WTC11 (cell line): Measurements from ENCODE around the gene MYL9. TPM values are rescaled to one million over a fixed set of nuclear protein-coding genes. Genes with fewer than 3 reads are reported as not detected.
A peak's percentile ranks its signal among the peaks of the same experiment; 100 is the strongest.

Source experiments
- AFF4 ChIP-seq: sonication (generic); formaldehyde crosslinking; IDR thresholded peaks from 2 replicates; pipeline ENCODE4 v1.8.1; 2023; ENCODE audit warnings: mild to moderate bottlenecking, missing genetic modification reagents, borderline replicate concordance
- KAT7 ChIP-seq: sonication (generic); formaldehyde crosslinking; IDR thresholded peaks from 2 replicates; pipeline ENCODE4 v1.8.1; 2023; ENCODE audit warnings: missing genetic modification reagents, mild to moderate bottlenecking, borderline replicate concordance
- NR1H2 ChIP-seq: sonication (generic); formaldehyde crosslinking; IDR thresholded peaks from 2 replicates; pipeline ENCODE4 v1.9.0; 2021; ENCODE audit warnings: mild to moderate bottlenecking, moderate library complexity, missing genetic modification reagents
- OVOL2 ChIP-seq: fragments of 250-450 bp; sonication (Bioruptor Pico); IDR thresholded peaks from 2 replicates; pipeline ENCODE4 v1.9.0; 2021; ENCODE audit warnings: mild to moderate bottlenecking, borderline replicate concordance
- RELA ChIP-seq: sonication (generic); formaldehyde crosslinking; IDR thresholded peaks from 2 replicates; pipeline ENCODE4 v1.8.1; 2022; ENCODE audit warnings: missing genetic modification reagents, mild to moderate bottlenecking, borderline replicate concordance
- RORB ChIP-seq: fragments of 250-450 bp; sonication (Bioruptor Pico); IDR thresholded peaks from 2 replicates; pipeline ENCODE4 v1.9.0; 2021; ENCODE audit warnings: mild to moderate bottlenecking
- SMAD3 ChIP-seq: sonication (generic); formaldehyde crosslinking; IDR thresholded peaks from 2 replicates; pipeline ENCODE4 v1.8.0; 2022; ENCODE audit warnings: missing genetic modification reagents, mild to moderate bottlenecking, borderline replicate concordance
- SOX15 ChIP-seq: fragments of 250-450 bp; sonication (Bioruptor Pico); IDR thresholded peaks from 2 replicates; pipeline ENCODE4 v1.9.0; 2021; ENCODE audit warnings: mild to moderate bottlenecking
- ZNF121 ChIP-seq: sonication (generic); formaldehyde crosslinking; IDR thresholded peaks from 2 replicates; pipeline ENCODE4 v1.8.0; 2023; ENCODE audit warnings: missing genetic modification reagents
- ZNF281 ChIP-seq: sonication (generic); formaldehyde crosslinking; IDR thresholded peaks from 2 replicates; pipeline ENCODE4 v1.8.0; 2023; ENCODE audit warnings: mild to moderate bottlenecking, missing genetic modification reagents
- ZNF317 ChIP-seq: sonication (generic); formaldehyde crosslinking; IDR thresholded peaks from 2 replicates; pipeline ENCODE4 v1.8.1; 2023; ENCODE audit warnings: low read depth, mild to moderate bottlenecking, moderate library complexity, missing genetic modification reagents, borderline replicate concordance
- ZNF396 ChIP-seq: fragments of 250-450 bp; sonication (Bioruptor Pico); IDR thresholded peaks from 2 replicates; pipeline ENCODE4 v1.8.0; 2021; ENCODE audit warnings: mild to moderate bottlenecking, moderate library complexity, borderline replicate concordance
- ZNF416 ChIP-seq: fragments of 250-450 bp; sonication (Bioruptor Pico); IDR thresholded peaks from 2 replicates; pipeline ENCODE4 v1.9.0; 2021; ENCODE audit warnings: mild to moderate bottlenecking, inconsistent platforms
- total RNA-seq: library from RNA; stranded (reverse); gene quantifications from 3 replicates; pipeline ENCODE4 v1.2.3, GENCODE V29; 2021
- TF ChIP-seq, protein P1 (sequence below): sonication (generic); formaldehyde crosslinking; IDR thresholded peaks from 2 replicates; pipeline ENCODE4 v1.8.0; 2022; ENCODE audit warnings: mild to moderate bottlenecking, missing genetic modification reagents
- TF ChIP-seq, protein P2 (sequence below): fragments of 250-450 bp; sonication (Bioruptor Pico); conservative IDR thresholded peaks from 2 replicates; pipeline ENCODE4 v1.9.0; 2021; ENCODE audit warnings: mild to moderate bottlenecking
- TF ChIP-seq, protein P3 (sequence below): sonication (generic); formaldehyde crosslinking; IDR thresholded peaks from 2 replicates; pipeline ENCODE4 v1.8.1; 2023; ENCODE audit warnings: mild to moderate bottlenecking, moderate library complexity, missing genetic modification reagents
- TF ChIP-seq, protein P4 (sequence below): sonication (generic); formaldehyde crosslinking; conservative IDR thresholded peaks from 2 replicates; pipeline ENCODE4 v1.8.1; 2022; ENCODE audit warnings: mild to moderate bottlenecking, missing genetic modification reagents

Gene MYL9
- total RNA-seq, 1 experiment from 2014 or later = 54.7 TPM

- TF ChIP-seq RORB (CRISPR knock-in tag) = no peak
- TF ChIP-seq KAT7 = 0 out of 2 replicates have a peak, but pooled peaks have one; percentile 51
- TF ChIP-seq, protein P1, sequence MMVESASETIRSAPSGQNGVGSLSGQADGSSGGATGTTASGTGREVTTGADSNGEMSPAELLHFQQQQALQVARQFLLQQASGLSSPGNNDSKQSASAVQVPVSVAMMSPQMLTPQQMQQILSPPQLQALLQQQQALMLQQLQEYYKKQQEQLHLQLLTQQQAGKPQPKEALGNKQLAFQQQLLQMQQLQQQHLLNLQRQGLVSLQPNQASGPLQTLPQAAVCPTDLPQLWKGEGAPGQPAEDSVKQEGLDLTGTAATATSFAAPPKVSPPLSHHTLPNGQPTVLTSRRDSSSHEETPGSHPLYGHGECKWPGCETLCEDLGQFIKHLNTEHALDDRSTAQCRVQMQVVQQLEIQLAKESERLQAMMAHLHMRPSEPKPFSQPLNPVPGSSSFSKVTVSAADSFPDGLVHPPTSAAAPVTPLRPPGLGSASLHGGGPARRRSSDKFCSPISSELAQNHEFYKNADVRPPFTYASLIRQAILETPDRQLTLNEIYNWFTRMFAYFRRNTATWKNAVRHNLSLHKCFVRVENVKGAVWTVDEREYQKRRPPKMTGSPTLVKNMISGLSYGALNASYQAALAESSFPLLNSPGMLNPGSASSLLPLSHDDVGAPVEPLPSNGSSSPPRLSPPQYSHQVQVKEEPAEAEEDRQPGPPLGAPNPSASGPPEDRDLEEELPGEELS (CRISPR knock-in tag) = peak; percentile 57; the same call in 1 of the 2 replicates
- TF ChIP-seq RELA (CRISPR knock-in tag) = no peak
- no peak for TF ChIP-seq OVOL2
- TF ChIP-seq, protein P2, sequence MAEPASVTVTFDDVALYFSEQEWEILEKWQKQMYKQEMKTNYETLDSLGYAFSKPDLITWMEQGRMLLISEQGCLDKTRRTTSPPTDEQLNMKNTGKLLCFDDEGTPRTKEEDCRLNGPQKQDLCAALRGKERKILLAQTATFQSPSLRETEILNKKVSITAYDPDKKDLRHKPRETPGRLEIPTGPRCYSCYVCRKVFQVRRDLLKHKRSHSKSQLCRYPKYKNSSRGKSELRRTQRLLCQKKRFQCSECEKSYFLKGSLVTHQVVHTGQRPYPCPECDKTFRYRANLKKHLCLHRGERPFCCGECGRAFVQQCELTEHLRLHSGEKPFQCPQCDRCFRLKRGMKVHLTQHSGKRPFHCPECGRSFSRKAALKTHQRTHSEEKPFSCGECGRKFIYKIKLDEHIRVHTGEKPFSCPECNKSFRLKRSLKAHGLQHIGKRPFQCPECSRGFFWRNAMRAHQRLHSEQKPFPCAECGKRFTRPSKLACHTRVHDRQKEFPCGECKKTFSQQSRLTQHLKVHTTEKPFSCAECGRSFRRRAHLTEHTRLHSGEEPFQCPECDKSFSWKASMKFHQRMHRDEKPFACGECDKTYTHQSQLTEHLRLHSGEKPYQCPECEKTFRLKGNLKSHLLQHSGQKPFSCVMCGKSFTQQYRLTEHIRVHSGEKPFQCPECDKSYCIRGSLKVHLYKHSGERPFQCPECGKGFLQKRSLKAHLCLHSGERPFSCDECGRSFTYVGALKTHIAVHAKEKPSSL (CRISPR knock-in tag) = no peak
- no peak for TF ChIP-seq AFF4 (CRISPR knock-in tag)
- TF ChIP-seq SMAD3 = no peak
- no peak for TF ChIP-seq ZNF121
- TF ChIP-seq, protein P3, sequence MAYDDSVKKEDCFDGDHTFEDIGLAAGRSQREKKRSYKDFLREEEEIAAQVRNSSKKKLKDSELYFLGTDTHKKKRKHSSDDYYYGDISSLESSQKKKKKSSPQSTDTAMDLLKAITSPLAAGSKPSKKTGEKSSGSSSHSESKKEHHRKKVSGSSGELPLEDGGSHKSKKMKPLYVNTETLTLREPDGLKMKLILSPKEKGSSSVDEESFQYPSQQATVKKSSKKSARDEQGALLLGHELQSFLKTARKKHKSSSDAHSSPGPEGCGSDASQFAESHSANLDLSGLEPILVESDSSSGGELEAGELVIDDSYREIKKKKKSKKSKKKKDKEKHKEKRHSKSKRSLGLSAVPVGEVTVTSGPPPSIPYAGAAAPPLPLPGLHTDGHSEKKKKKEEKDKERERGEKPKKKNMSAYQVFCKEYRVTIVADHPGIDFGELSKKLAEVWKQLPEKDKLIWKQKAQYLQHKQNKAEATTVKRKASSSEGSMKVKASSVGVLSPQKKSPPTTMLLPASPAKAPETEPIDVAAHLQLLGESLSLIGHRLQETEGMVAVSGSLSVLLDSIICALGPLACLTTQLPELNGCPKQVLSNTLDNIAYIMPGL = peak; percentile 57; the same call in 1 of the 2 replicates
- TF ChIP-seq ZNF281 (CRISPR knock-in tag) = 0 out of 2 replicates have a peak, but pooled peaks have one; percentile 32
- TF ChIP-seq ZNF396 (CRISPR knock-in tag) = no peak
- no peak for TF ChIP-seq SOX15 (CRISPR knock-in tag)
- TF ChIP-seq, protein P4, sequence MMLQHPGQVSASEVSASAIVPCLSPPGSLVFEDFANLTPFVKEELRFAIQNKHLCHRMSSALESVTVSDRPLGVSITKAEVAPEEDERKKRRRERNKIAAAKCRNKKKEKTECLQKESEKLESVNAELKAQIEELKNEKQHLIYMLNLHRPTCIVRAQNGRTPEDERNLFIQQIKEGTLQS = no peak
- TF ChIP-seq NR1H2 (CRISPR knock-in tag) = no peak
- TF ChIP-seq ZNF317 = peak; percentile 51; the same call in 1 of the 2 replicates
- TF ChIP-seq ZNF416 (CRISPR knock-in tag) = no peak
Observed at GRCh38 chr20:36574366-36575135, 33.2 kb downstream of the MYL9 start (continued).
